Osteoblast (primary cell): ENCODE measurements around the gene RRAGC. TPM values are rescaled to one million over a fixed set of nuclear protein-coding genes. Genes with fewer than 3 reads are reported as not detected.
A peak's percentile ranks its signal among the peaks of the same experiment; 100 is the strongest.

ENCODE experiments used
- DNase-seq: peaks from one replicate; pipeline ENCODE4 v3.0.0; 2011; ENCODE audit warnings: low spot score, mixed read lengths; ENCODE audit not compliant: insufficient read length; ENCODE audit errors: missing footprints
- H2AFZ ChIP-seq: 2 replicates; pipeline ENCODE4 v1.6.0; 2011; ENCODE audit warnings: mild to moderate bottlenecking, low read length
- H3K27ac ChIP-seq: 2 replicates; pipeline ENCODE4 v1.5.1; 2011; ENCODE audit warnings: mild to moderate bottlenecking, low read depth, low read length, moderate library complexity
- H3K27me3 ChIP-seq: 2 replicates; pipeline ENCODE4 v1.6.0; 2012; ENCODE audit warnings: mild to moderate bottlenecking, control low read depth, inconsistent platforms, low read length, moderate library complexity; ENCODE audit not compliant: insufficient read depth
- H3K36me3 ChIP-seq: 2 replicates; pipeline ENCODE4 v1.5.1; 2011; ENCODE audit warnings: mild to moderate bottlenecking, low read length, control low read depth, moderate library complexity; ENCODE audit not compliant: insufficient read depth
- H3K4me1 ChIP-seq: 2 replicates; pipeline ENCODE4 v1.5.1; 2011; ENCODE audit warnings: mild to moderate bottlenecking, low read length, control low read depth, moderate library complexity; ENCODE audit not compliant: insufficient read depth
- H3K4me2 ChIP-seq: 2 replicates; pipeline ENCODE4 v1.6.0; 2011; ENCODE audit warnings: mild to moderate bottlenecking, low read length; ENCODE audit not compliant: insufficient read depth
- H3K4me3 ChIP-seq: fragments of 200-600 bp; sonication (generic); 3 replicates; pipeline ENCODE4 v1.5.1; 2012; ENCODE audit warnings: mild to moderate bottlenecking, low read length, inconsistent platforms; ENCODE audit not compliant: insufficient read depth
- H3K79me2 ChIP-seq: 2 replicates; pipeline ENCODE4 v1.6.0; 2012; ENCODE audit warnings: mild to moderate bottlenecking, low read length, control low read depth, inconsistent platforms; ENCODE audit not compliant: insufficient read depth
- H3K9me3 ChIP-seq: 2 replicates; pipeline ENCODE4 v1.5.1; 2011; ENCODE audit warnings: low read depth, low read length, control low read depth
- H4K20me1 ChIP-seq: 2 replicates; pipeline ENCODE4 v1.6.0; 2012; ENCODE audit warnings: mild to moderate bottlenecking, low read length, control low read depth; ENCODE audit not compliant: insufficient read depth
- CTCF ChIP-seq: IDR thresholded peaks from 2 replicates; pipeline ENCODE4 v1.5.1; 2011; ENCODE audit warnings: mild to moderate bottlenecking, low read depth, low read length, moderate library complexity; ENCODE audit errors: extremely low read depth
- total RNA-seq: library from RNA; depleted of rRNA; stranded (reverse); fragments of >200 nt; gene quantifications from 2 replicates; pipeline ENCODE4 v1.2.3, GENCODE V29; 2012

RRAGC gene
- total RNA-seq, 1 donor: 57.9 TPM

GRCh38 chr1:38898653-38899230, 39.2 kb upstream of the RRAGC start:
- no peaks in the 10 kb centered on the region for H3K4me1 ChIP-seq
- DNase-seq: peak; percentile 72

GRCh38 chr1:38896169-38896568, 36.6 kb upstream of the RRAGC start:
- DNase-seq: no peak
- H3K27ac ChIP-seq: no peak overlapping the region
- no peaks in the 10 kb centered on the region for H3K9me3 ChIP-seq
- TF ChIP-seq CTCF: no peak
- H4K20me1 ChIP-seq: peaks cover 3% of the 10 kb centered on the region
- H3K4me1 ChIP-seq: no peaks in the 10 kb centered on the region
- peaks cover 4% of the 10 kb centered on the region for H3K79me2 ChIP-seq
- no peak overlapping the region for H2AFZ ChIP-seq
- no peaks in the 10 kb centered on the region for H3K27me3 ChIP-seq
- no peak overlapping the region for H3K4me2 ChIP-seq
- H3K36me3 ChIP-seq: no peaks in the 10 kb centered on the region
- H3K4me3 ChIP-seq: no peak overlapping the region

More at GRCh38 chr1:38898653-38899230, 39.2 kb upstream of the RRAGC start:
- no peak for TF ChIP-seq CTCF
- H3K9me3 ChIP-seq: no peaks in the 10 kb centered on the region
- H3K36me3 ChIP-seq: no peaks in the 10 kb centered on the region
- no peaks in the 10 kb centered on the region for H3K27me3 ChIP-seq
- H3K79me2 ChIP-seq: peaks cover 4% of the 10 kb centered on the region
- H3K4me3 ChIP-seq: no peak overlapping the region
- no peak overlapping the region for H3K27ac ChIP-seq
- H4K20me1 ChIP-seq: peaks cover 3% of the 10 kb centered on the region
- no peak overlapping the region for H3K4me2 ChIP-seq
- no peak overlapping the region for H2AFZ ChIP-seq

DNA sequence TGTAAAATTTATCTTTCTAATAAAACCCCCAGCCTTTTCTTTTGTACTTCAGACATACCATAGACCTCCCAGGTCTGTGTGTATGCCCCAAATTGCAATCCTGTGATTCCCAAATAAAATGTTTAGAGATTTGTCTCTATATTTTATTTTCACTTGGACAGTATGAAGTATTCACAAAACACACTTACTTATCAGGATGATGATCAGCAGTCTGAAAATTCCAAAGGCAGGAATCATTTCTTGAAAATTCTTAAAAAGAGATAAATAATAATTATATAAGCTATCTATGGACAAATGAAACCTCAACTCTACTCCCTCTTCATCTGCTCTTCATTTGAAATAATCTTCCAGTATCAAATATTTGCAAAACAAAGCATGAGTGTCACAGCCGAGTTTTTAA, 33.4 kb upstream of the RRAGC start:
- no peaks in the 10 kb centered on the region for H3K4me1 ChIP-seq
- no peaks in the 10 kb centered on the region for H4K20me1 ChIP-seq
- no peak for TF ChIP-seq CTCF
- peak; percentile 70 for DNase-seq
- no peaks in the 10 kb centered on the region for H3K36me3 ChIP-seq
- H3K27ac ChIP-seq: no peak overlapping the region
- no peak overlapping the region for H3K4me2 ChIP-seq
- no peaks in the 10 kb centered on the region for H3K79me2 ChIP-seq
- H2AFZ ChIP-seq: no peak overlapping the region
- H3K9me3 ChIP-seq: no peaks in the 10 kb centered on the region
- H3K27me3 ChIP-seq: no peaks in the 10 kb centered on the region
- no peak overlapping the region for H3K4me3 ChIP-seq

GRCh38 chr1:38891753-38892152, 32.2 kb upstream of the RRAGC start:
- H3K79me2 ChIP-seq: no peaks in the 10 kb centered on the region
- no peaks in the 10 kb centered on the region for H3K27me3 ChIP-seq
- H3K27ac ChIP-seq: no peak overlapping the region
- no peak overlapping the region for H3K4me2 ChIP-seq
- H2AFZ ChIP-seq: no peak overlapping the region
- H3K36me3 ChIP-seq: no peaks in the 10 kb centered on the region
- peak; percentile 38 for DNase-seq
- H3K4me1 ChIP-seq: no peaks in the 10 kb centered on the region
- no peak overlapping the region for H3K4me3 ChIP-seq
- peak; percentile 11 for TF ChIP-seq CTCF
- no peaks in the 10 kb centered on the region for H3K9me3 ChIP-seq
- H4K20me1 ChIP-seq: no peaks in the 10 kb centered on the region
